Panc1 (cell line): ENCODE measurements around the gene NPEPL1. TPM values are rescaled to one million over a fixed set of nuclear protein-coding genes. Genes with fewer than 3 reads are reported as not detected.

Source experiments
- ATAC-seq: fragments of 200-7000 bp; cut with Tn5 transposase; 2 replicates; pipeline ENCODE4 v1.9.1; 2020; ENCODE audit warnings: mild to moderate bottlenecking, moderate library complexity
- BruUV-seq: library from RNA; stranded (reverse); fragments of 400-500 nt; replicated peaks from 2 replicates; lab custom pipeline; 2021; lab: Mats Ljungman, UMichigan
- CTCF ChIA-PET: fragments of 300-600 bp; sonication (Branson Sonifier 250); formaldehyde crosslinking; loops from one replicate; lab custom pipeline; 2022; ENCODE audit warnings: antibody characterized with exemption; lab: Charles Lee
- POLR2A ChIA-PET: fragments of 300-600 bp; sonication (Branson Sonifier 250); formaldehyde crosslinking; loops from one replicate; lab custom pipeline; 2022; ENCODE audit warnings: antibody characterized with exemption; lab: Charles Lee
- DNase-seq: peaks from one replicate; pipeline ENCODE4 v3.0.0-alpha.2; 2010; ENCODE audit warnings: low read depth, low spot score
- H3K27ac ChIP-seq: 2 replicates; pipeline ENCODE4 v1.5.1; 2011; ENCODE audit warnings: mild to moderate bottlenecking, low read length, inconsistent platforms
- H3K27me3 ChIP-seq: fragments of 200-500 bp; sonication (Bioruptor generic); 2 replicates; pipeline ENCODE4 v1.6.0; 2014; ENCODE audit warnings: low read length, inconsistent platforms; ENCODE audit not compliant: control insufficient read depth, insufficient read depth
- H3K36me3 ChIP-seq: fragments of 200-500 bp; sonication (Bioruptor generic); 2 replicates; pipeline ENCODE4 v1.5.1; 2014; ENCODE audit warnings: inconsistent platforms, mild to moderate bottlenecking, low read length, moderate library complexity; ENCODE audit not compliant: control insufficient read depth, insufficient read depth
- H3K4me1 ChIP-seq: 2 replicates; pipeline ENCODE4 v1.5.1; 2011; ENCODE audit warnings: inconsistent platforms, mild to moderate bottlenecking, low read length, moderate library complexity; ENCODE audit not compliant: control insufficient read depth, insufficient read depth
- H3K4me3 ChIP-seq, 2 experiments: 2 replicates each; pipeline ENCODE4 v1.5.1; 2011 to 2012; ENCODE audit warnings: low read depth in 2 of 2, low read length in 2 of 2, mild to moderate bottlenecking in 2 of 2, inconsistent platforms in 1 of 2, moderate library complexity in 1 of 2
- H3K9me3 ChIP-seq: fragments of 200-500 bp; sonication (Bioruptor generic); 2 replicates; pipeline ENCODE4 v1.5.1; 2014; ENCODE audit warnings: low read depth, mild to moderate bottlenecking, inconsistent platforms, low read length, moderate library complexity; ENCODE audit not compliant: control insufficient read depth, insufficient read depth
- CTCF ChIP-seq: fragments of 450-650 bp; IDR thresholded peaks from 2 replicates; pipeline ENCODE4 v1.5.1; 2017; ENCODE audit warnings: mild to moderate bottlenecking
- POLR2AphosphoS5 ChIP-seq: IDR thresholded peaks from 2 replicates; pipeline ENCODE4 v1.6.1; 2012; ENCODE audit warnings: mild to moderate bottlenecking, low read depth, low read length, moderate library complexity
- REST ChIP-seq, 2 experiments: IDR thresholded peaks; 2 replicates each; pipeline ENCODE4 v1.6.1; 2011 to 2012; ENCODE audit warnings: low read depth in 2 of 2, control low read depth in 1 of 2, low read length in 1 of 2, mild to moderate bottlenecking in 1 of 2, moderate library complexity in 1 of 2; ENCODE audit not compliant: insufficient read depth in 1 of 2
- SIN3A ChIP-seq: IDR thresholded peaks from 2 replicates; pipeline ENCODE4 v1.6.1; 2012; ENCODE audit warnings: low read depth, mild to moderate bottlenecking, low read length, moderate library complexity, borderline replicate concordance; ENCODE audit not compliant: insufficient read depth
- TCF7L2 ChIP-seq: IDR thresholded peaks from 2 replicates; pipeline ENCODE4 v1.6.1; 2011; ENCODE audit warnings: mild to moderate bottlenecking, low read depth, low read length, inconsistent platforms
- in situ Hi-C: cut with HindIII; loops from 2 replicates; pipeline ENCODE4 v1.10.0; 2016; ENCODE audit warnings: low sequenced_read_pairs, low pct_unique_long_range_greater_than_20kb
- intact Hi-C: fragments of 100-400 bp; cut with micrococcal nuclease; formaldehyde crosslinking; loops from one replicate; pipeline ENCODE4 v1.10.0; 2022; ENCODE audit not compliant: unreplicated experiment
- total RNA-seq: library from RNA; stranded (reverse); gene quantifications from one replicate; pipeline ENCODE4 v1.2.1, GENCODE V29; 2021; ENCODE audit not compliant: unreplicated experiment

Gene NPEPL1
- total RNA-seq, 1 experiment from 2014 or later, result 27.4 TPM

DNA sequence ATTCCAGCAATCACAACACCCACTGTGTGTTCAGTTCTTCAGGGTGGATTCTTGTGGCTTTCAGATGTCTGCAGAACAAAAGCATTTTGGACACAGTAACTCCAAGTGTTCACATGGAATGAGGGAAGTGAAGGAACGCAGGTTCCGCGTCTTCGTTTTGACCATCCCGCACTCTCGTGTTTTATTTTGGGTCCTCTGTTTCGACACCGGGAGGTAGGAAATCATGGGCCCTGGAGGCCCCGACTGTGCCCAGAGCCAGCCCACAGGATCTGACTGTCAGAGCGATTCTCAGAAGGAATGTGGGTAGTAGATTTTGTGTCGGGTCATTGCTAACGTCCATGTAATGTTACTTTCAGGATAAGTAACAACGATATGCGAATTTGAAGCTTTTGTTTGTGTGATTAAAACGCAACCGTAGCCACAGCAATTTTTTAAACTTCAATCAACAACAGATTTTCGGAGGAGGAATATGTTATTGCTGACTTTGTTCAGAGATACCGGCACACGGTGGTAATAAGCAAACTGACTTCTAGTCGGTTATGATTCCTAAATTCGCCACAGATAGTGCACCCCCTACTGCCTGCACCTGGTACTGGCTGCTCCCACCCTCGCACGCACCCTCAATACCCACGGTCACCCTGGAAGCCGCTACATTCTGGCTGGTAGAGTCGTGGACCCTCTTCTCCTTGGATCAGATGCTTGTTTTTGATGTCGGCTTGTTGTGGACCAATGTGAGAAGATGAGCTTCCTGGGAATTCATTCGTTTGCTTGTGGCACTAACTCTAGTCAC is 10.5 kb downstream of the NPEPL1 start:
- H3K27me3 ChIP-seq, result no peaks in the 10 kb centered on the region
- intact Hi-C loops (no loop called here), in situ Hi-C loops (no loop called here)
- TF ChIP-seq CTCF (no peak), REST (IDR thresholded peaks at IDR 0.05; ENCODE audit: insufficient read depth in 1 of 2, low read depth in 2 of 2, low read length in 1 of 2) (no peak), POLR2AphosphoS5 (no peak), TCF7L2 (no peak), SIN3A (no peak)
- DNase-seq (no peak), ATAC-seq (no peak)
- no peaks in the 10 kb centered on the region for H3K4me1 ChIP-seq
- H3K4me3 ChIP-seq, result no peak overlapping the region
- ChIA-PET POLR2A (no interaction called here), CTCF (interaction anchor here (0.6 kb wide), 2 partner anchors 95 to 121 kb away, joined by 3 to 5 read pairs; no protein-coding TSS in a partner anchor)
- BruUV-seq, result TSS peak; percentile 27
- H3K9me3 ChIP-seq, result no peaks in the 10 kb centered on the region
- H3K36me3 ChIP-seq, result 0 out of 2 replicates have a peak, but pooled peaks cover 2% of the 10 kb centered on the region
- H3K27ac ChIP-seq, result no peak overlapping the region

- Histone ChIP-seq H3K9me3 (no peaks in the 10 kb centered on the region), H3K27me3 (no peaks in the 10 kb centered on the region), H3K4me3 (no peak overlapping the region), H3K36me3 (0 out of 2 replicates have a peak, but pooled peaks cover 2% of the 10 kb centered on the region), H3K4me1 (no peaks in the 10 kb centered on the region), H3K27ac (no peak overlapping the region)
- TF ChIP-seq POLR2AphosphoS5 (no peak), TCF7L2 (no peak), SIN3A (no peak), REST (IDR thresholded peaks at IDR 0.05; ENCODE audit: insufficient read depth in 1 of 2, low read depth in 2 of 2, low read length in 1 of 2) (no peak), CTCF (no peak)
- intact Hi-C loops (no loop called here), in situ Hi-C loops (no loop called here)
- ChIA-PET POLR2A (no interaction called here), CTCF (interaction anchor here (0.6 kb wide), 2 partner anchors 94 to 120 kb away, joined by 3 to 5 read pairs; no protein-coding TSS in a partner anchor)
- DNase-seq (no peak), ATAC-seq (no peak)
- BruUV-seq, result no TSS peak
Measured at GRCh38 chr20:58703765-58704371, 11.3 kb downstream of the NPEPL1 start.
